ENCODE results near the gene ITIH3. TPM values are rescaled to one million over a fixed set of nuclear protein-coding genes. Genes with fewer than 3 reads are reported as not detected.

The ITIH3 gene
- total and polyA plus RNA-seq, 2 experiments from 2014 or later = 0.06 to 0.88 TPM

GRCh38 chr3:52841981-52842340, 47.4 kb downstream of the ITIH3 start:
- H3K4me1 ChIP-seq (ENCODE audit: low read depth) = no peaks in the 10 kb centered on the region
- no peaks in the 10 kb centered on the region for H3K27me3 ChIP-seq
- no peak overlapping the region for H3K4me3 ChIP-seq
- H3K27ac ChIP-seq = no peak overlapping the region
- no peaks in the 10 kb centered on the region for H3K36me3 ChIP-seq
- DNase-seq (ENCODE audit: low read depth in 1 of 2, low spot score in 1 of 2) = no peak
- H3K9me3 ChIP-seq (ENCODE audit: low read depth) = no peaks in the 10 kb centered on the region
- TF ChIP-seq CTCF (IDR thresholded peaks at IDR 0.05; ENCODE audit: low read depth, low read length) = no peak

- no peak for TF ChIP-seq CTCF (IDR thresholded peaks at IDR 0.05; ENCODE audit: low read depth, low read length)
- Histone ChIP-seq H3K27ac (no peak overlapping the region), H3K36me3 (no peaks in the 10 kb centered on the region), H3K4me3 (no peak overlapping the region), H3K27me3 (no peaks in the 10 kb centered on the region), H3K4me1 (ENCODE audit: low read depth) (no peaks in the 10 kb centered on the region), H3K9me3 (ENCODE audit: low read depth) (no peaks in the 10 kb centered on the region)
- no peak for DNase-seq (ENCODE audit: low read depth in 1 of 2, low spot score in 1 of 2)
Measured at GRCh38 chr3:52842424-52842823, 47.8 kb downstream of the ITIH3 start.

GRCh38 chr3:52843108-52843865, 48.7 kb downstream of the ITIH3 start:
- TF ChIP-seq CTCF (IDR thresholded peaks at IDR 0.05; ENCODE audit: low read depth, low read length) = no peak
- no peak for DNase-seq (ENCODE audit: low read depth in 1 of 2, low spot score in 1 of 2)
- Histone ChIP-seq H3K27ac (no peak overlapping the region), H3K27me3 (no peaks in the 10 kb centered on the region), H3K9me3 (ENCODE audit: low read depth) (no peaks in the 10 kb centered on the region), H3K36me3 (no peaks in the 10 kb centered on the region), H3K4me1 (ENCODE audit: low read depth) (no peaks in the 10 kb centered on the region), H3K4me3 (no peak overlapping the region)

GRCh38 chr3:52843881-52844280, 49.3 kb downstream of the ITIH3 start:
- no peaks in the 10 kb centered on the region for H3K27me3 ChIP-seq
- TF ChIP-seq CTCF (IDR thresholded peaks at IDR 0.05; ENCODE audit: low read depth, low read length) = no peak
- no peaks in the 10 kb centered on the region for H3K9me3 ChIP-seq (ENCODE audit: low read depth)
- H3K36me3 ChIP-seq = no peaks in the 10 kb centered on the region
- no peaks in the 10 kb centered on the region for H3K4me1 ChIP-seq (ENCODE audit: low read depth)
- no peak overlapping the region for H3K27ac ChIP-seq
- no peak for DNase-seq (ENCODE audit: low read depth in 1 of 2, low spot score in 1 of 2)
- H3K4me3 ChIP-seq = no peak overlapping the region

GRCh38 chr3:52844290-52844975, 49.8 kb downstream of the ITIH3 start:
- DNase-seq (ENCODE audit: low read depth in 1 of 2, low spot score in 1 of 2) = no peak
- Histone ChIP-seq H3K27ac (no peak overlapping the region), H3K36me3 (no peaks in the 10 kb centered on the region), H3K4me3 (no peak overlapping the region), H3K4me1 (ENCODE audit: low read depth) (no peaks in the 10 kb centered on the region), H3K9me3 (ENCODE audit: low read depth) (no peaks in the 10 kb centered on the region), H3K27me3 (no peaks in the 10 kb centered on the region)
- no peak for TF ChIP-seq CTCF (IDR thresholded peaks at IDR 0.05; ENCODE audit: low read depth, low read length)
